Sigmoid colon (tissue), 4 donors: ENCODE results near the gene MMD.
"Not testable (repeated sequence)": the region's sequence is repeated elsewhere in the genome, so short reads cannot be mapped to it uniquely, and the experiment has no call there.

Source experiments
- CTCF ChIP-seq, 4 experiments: fragments of 450-650 bp in 3 of 4; fragments of 200-600 bp in 1 of 4; IDR thresholded peaks; one replicate each; pipeline ENCODE4 v1.5.1; 2016 to 2019; ENCODE audit warnings: antibody characterized with exemption in 4 of 4, mild to moderate bottlenecking in 3 of 4, moderate library complexity in 2 of 4
- POLR2A ChIP-seq, 2 donors: fragments of 450-650 bp; IDR thresholded peaks; one replicate each; pipeline ENCODE4 v1.6.1; 2016; ENCODE audit warnings: antibody characterized with exemption in 2 of 2, mild to moderate bottlenecking in 2 of 2, moderate library complexity in 2 of 2
- POLR2AphosphoS5 ChIP-seq, 4 donors: sonication (generic); formaldehyde crosslinking; IDR thresholded peaks; one replicate each; pipeline ENCODE4 v1.6.1; 2017; ENCODE audit warnings: antibody characterized with exemption in 4 of 4

- TF ChIP-seq CTCF, POLR2A (IDR thresholded peaks at IDR 0.05): not testable (repeated sequence)
- TF ChIP-seq POLR2AphosphoS5 (IDR thresholded peaks at IDR 0.05), result peak in 2 of 4 donors; percentile 13 to 22
Measured at GRCh38 chr17:55446004-55446403, 24.4 kb upstream of the MMD start.
